Stomach (tissue), 9 donors: ENCODE results near the gene TSPAN3. TPM values are rescaled to one million over a fixed set of nuclear protein-coding genes. Genes with fewer than 3 reads are reported as not detected.

Experiments used
- DNase-seq, 2 donors: peaks; one replicate each; pipeline versions ENCODE4 v3.0.0 to v3.0.0-alpha.2; 2013 to 2019
- H3K27ac ChIP-seq, 5 donors: fragments of 200-600 bp in 4 of 5; sonication (generic) in 4 of 5; one replicate each; pipeline ENCODE4 v1.5.1; 2013 to 2019; ENCODE audit warnings: mild to moderate bottlenecking in 1 of 5, moderate library complexity in 1 of 5
- H3K27me3 ChIP-seq, 3 donors: fragments of 200-600 bp; sonication (generic); one replicate each; pipeline ENCODE4 v1.5.1; 2017 to 2019; ENCODE audit warnings: mixed run types in 1 of 3
- H3K36me3 ChIP-seq, 4 donors: fragments of 200-600 bp; sonication (generic); 1 replicate in 3 of 4; 2 replicates in 1 of 4; pipeline ENCODE4 v1.5.1; 2016 to 2019
- H3K4me1 ChIP-seq, 4 donors: fragments of 200-600 bp; sonication (generic); one replicate each; pipeline ENCODE4 v1.5.1; 2016 to 2019
- H3K4me3 ChIP-seq, 4 donors: fragments of 200-600 bp; sonication (generic) in 3 of 4; one replicate each; pipeline ENCODE4 v1.5.1; 2016 to 2019; ENCODE audit warnings: mild to moderate bottlenecking in 1 of 4
- H3K9me3 ChIP-seq, 4 donors: fragments of 200-600 bp; sonication (generic); one replicate each; pipeline ENCODE4 v1.5.1; 2016 to 2019
- CTCF ChIP-seq, 7 experiments: fragments of 450-650 bp in 4 of 7; fragments of 200-600 bp in 3 of 7; sonication (generic) in 3 of 7; IDR thresholded peaks; one replicate each; pipeline ENCODE4 v1.5.1; 2016 to 2019; ENCODE audit warnings: antibody characterized with exemption in 7 of 7, control low read depth in 2 of 7, mild to moderate bottlenecking in 1 of 7
- EP300 ChIP-seq: sonication (generic); formaldehyde crosslinking; IDR thresholded peaks from one replicate; pipeline ENCODE4 v1.6.1; 2017; ENCODE audit warnings: antibody characterized with exemption
- POLR2A ChIP-seq, 4 donors: fragments of 450-650 bp; IDR thresholded peaks; one replicate each; pipeline ENCODE4 v1.6.1; 2016; ENCODE audit warnings: antibody characterized with exemption in 4 of 4, control low read depth in 2 of 4, mild to moderate bottlenecking in 1 of 4, moderate library complexity in 1 of 4
- POLR2AphosphoS5 ChIP-seq, 3 donors: sonication (generic); formaldehyde crosslinking; IDR thresholded peaks; one replicate each; pipeline ENCODE4 v1.6.1; 2016; ENCODE audit warnings: antibody characterized with exemption in 3 of 3
- WGBS, 5 donors: extraction: QIAGEN DNeasy Blood & Tissue Kit in 3 of 5; methylation state at CpG; one replicate each; pipeline versions ENCODE4 v1.1.5 to v1.1.7; 2013 to 2018; 5-methylcytosine and 5-hydroxymethylcytosine counted together
- intact Hi-C: fragments of 100-400 bp; cut with DNase I; formaldehyde crosslinking; loops from one replicate; pipeline ENCODE4 v1.15.1; 2023; ENCODE audit warnings: low total_unique reads
- polyA plus RNA-seq, 3 donors: library from polyadenylated mRNA; stranded (reverse); fragments of 200-250 nt; gene quantifications; one replicate each; pipeline ENCODE4 v1.2.3, GENCODE V29; 2013
- total RNA-seq, 5 donors: library from RNA; depleted of rRNA; stranded (reverse); fragments of >200 nt; gene quantifications; one replicate each; pipeline versions ENCODE4 v1.1.0 to v1.2.3, GENCODE V29; 2014 to 2016
- donor health status: healthy with polysubstance abuse.
- donor health status: Bipolar disorder and iron deficiency.
- donor health status: healthy.

The TSPAN3 gene
- total and polyA plus RNA-seq, 8 donors = 42.9 to 390 (median 99.7) TPM

- WGBS, 5 donors = 83 to 100% (median 95%) methylated on average over 3 to 4 of the region's 4 CpGs
Observed at GRCh38 chr15:77098572-77098971, 27.7 kb upstream of the TSPAN3 start.

GRCh38 chr15:77097921-77098320 lies 27.0 kb upstream of the TSPAN3 start:
- Histone ChIP-seq H3K27ac (no peak overlapping the region), H3K27me3 (no peaks in the 10 kb centered on the region), H3K9me3 (no peaks in the 10 kb centered on the region), H3K4me1 (no peaks in the 10 kb centered on the region), H3K4me3 (no peak overlapping the region), H3K36me3 (no peaks in the 10 kb centered on the region)
- intact Hi-C loops = no loop called here
- whole genome bisulfite sequencing, 5 donors = 91 to 100% (median 100%) methylated on average over 1 to 5 of the region's 5 CpGs
- TF ChIP-seq POLR2AphosphoS5 (IDR thresholded peaks at IDR 0.05) (no peak), EP300 (no peak), CTCF (IDR thresholded peaks at IDR 0.05) (no peak), POLR2A (IDR thresholded peaks at IDR 0.05) (no peak)
- DNase-seq = no peak

More at GRCh38 chr15:77098572-77098971, 27.7 kb upstream of the TSPAN3 start:
- no peak for TF ChIP-seq POLR2A (IDR thresholded peaks at IDR 0.05)
- no peak for TF ChIP-seq EP300
- no peak for TF ChIP-seq POLR2AphosphoS5 (IDR thresholded peaks at IDR 0.05)
- no peak for TF ChIP-seq CTCF (IDR thresholded peaks at IDR 0.05)
- no peak overlapping the region for H3K4me3 ChIP-seq
- H3K36me3 ChIP-seq = no peaks in the 10 kb centered on the region
- H3K4me1 ChIP-seq = no peaks in the 10 kb centered on the region
- H3K9me3 ChIP-seq = no peaks in the 10 kb centered on the region
- H3K27ac ChIP-seq = no peak overlapping the region
- DNase-seq = no peak
- intact Hi-C loops = no loop called here
- no peaks in the 10 kb centered on the region for H3K27me3 ChIP-seq

- H3K36me3 ChIP-seq = no peaks in the 10 kb centered on the region
- TF ChIP-seq CTCF (IDR thresholded peaks at IDR 0.05) = no peak
- TF ChIP-seq POLR2AphosphoS5 (IDR thresholded peaks at IDR 0.05) = no peak
- no peak for TF ChIP-seq POLR2A (IDR thresholded peaks at IDR 0.05)
- TF ChIP-seq EP300 = no peak
- no peak for DNase-seq
- no peak overlapping the region for H3K4me3 ChIP-seq
- WGBS, 5 donors = 82 to 97% (median 91%) methylated on average over 6 to 7 of the region's 7 CpGs
- no peaks in the 10 kb centered on the region for H3K9me3 ChIP-seq
- no peaks in the 10 kb centered on the region for H3K4me1 ChIP-seq
- intact Hi-C loops = no loop called here
- no peaks in the 10 kb centered on the region for H3K27me3 ChIP-seq
- H3K27ac ChIP-seq = no peak overlapping the region
Observed at GRCh38 chr15:77097248-77097721, 26.4 kb upstream of the TSPAN3 start.

- H3K27ac ChIP-seq = no peak overlapping the region
- no peak for DNase-seq
- H3K9me3 ChIP-seq = no peaks in the 10 kb centered on the region
- WGBS, 5 donors = 90 to 94% (median 94%) methylated on average over 5 to 7 of the region's 7 CpGs
- no peaks in the 10 kb centered on the region for H3K4me1 ChIP-seq
- TF ChIP-seq POLR2A (IDR thresholded peaks at IDR 0.05) = no peak
- TF ChIP-seq CTCF (IDR thresholded peaks at IDR 0.05) = no peak
- intact Hi-C loops = no loop called here
- no peaks in the 10 kb centered on the region for H3K36me3 ChIP-seq
- no peak overlapping the region for H3K4me3 ChIP-seq
- H3K27me3 ChIP-seq = no peaks in the 10 kb centered on the region
Observed at GRCh38 chr15:77096541-77096940, 25.6 kb upstream of the TSPAN3 start.
